OCI-LY1 (cell line): ENCODE results near the gene SLC26A8.

Source experiments
- H2AFZ ChIP-seq: fragments of 200-600 bp; sonication (generic), shearing (Covaris generic); 2 replicates; pipeline ENCODE4 v1.6.0; 2014; ENCODE audit warnings: antibody characterized with exemption, mild to moderate bottlenecking, low read length
- H3F3A ChIP-seq: fragments of 200-600 bp; sonication (generic), shearing (Covaris generic); 2 replicates; pipeline ENCODE4 v1.6.0; 2014; ENCODE audit warnings: mild to moderate bottlenecking, antibody characterized with exemption, low read length, moderate library complexity; ENCODE audit not compliant: insufficient read depth
- H3K27ac ChIP-seq: fragments of 200-600 bp; sonication (generic); 2 replicates; pipeline ENCODE4 v1.5.1; 2014; ENCODE audit warnings: low read length, mixed run types, mild to moderate bottlenecking, low read depth; ENCODE audit not compliant: poor library complexity, severe bottlenecking
- H3K27me3 ChIP-seq: fragments of 200-600 bp; sonication (generic); 2 replicates; pipeline ENCODE4 v1.6.0; 2014; ENCODE audit warnings: antibody characterized with exemption, mild to moderate bottlenecking, low read length, moderate library complexity; ENCODE audit not compliant: insufficient read depth
- H3K36me3 ChIP-seq: fragments of 200-600 bp; sonication (generic); 2 replicates; pipeline ENCODE4 v1.6.1; 2014; ENCODE audit warnings: mild to moderate bottlenecking, antibody characterized with exemption, low read length, moderate library complexity, mixed read lengths; ENCODE audit not compliant: insufficient read depth
- H3K4me1 ChIP-seq: fragments of 200-600 bp; sonication (generic); 2 replicates; pipeline ENCODE4 v1.5.1; 2014; ENCODE audit warnings: mild to moderate bottlenecking, low read length, moderate library complexity; ENCODE audit not compliant: insufficient read depth, severe bottlenecking
- H3K4me2 ChIP-seq: fragments of 200-600 bp; sonication (generic), shearing (Covaris generic); 2 replicates; pipeline ENCODE4 v1.6.1; 2014; ENCODE audit warnings: low read length
- H3K4me3 ChIP-seq: fragments of 200-600 bp; sonication (generic); 2 replicates; pipeline ENCODE4 v1.5.1; 2014; ENCODE audit warnings: low read length, low read depth, mild to moderate bottlenecking, mixed read lengths; ENCODE audit not compliant: poor library complexity, severe bottlenecking
- H3K79me2 ChIP-seq: fragments of 200-600 bp; shearing (Covaris generic); 2 replicates; pipeline ENCODE4 v1.6.1; 2016; ENCODE audit warnings: mixed run types, low read length, mixed read lengths; ENCODE audit not compliant: insufficient read depth
- H3K9ac ChIP-seq: fragments of 200-600 bp; sonication (generic), shearing (Covaris generic); 2 replicates; pipeline ENCODE4 v1.6.1; 2014; ENCODE audit warnings: mild to moderate bottlenecking, low read length, mixed read lengths
- H3K9me2 ChIP-seq: fragments of 200-600 bp; sonication (generic), shearing (Covaris generic); 2 replicates; pipeline ENCODE4 v1.6.1; 2014; ENCODE audit warnings: low read depth, mild to moderate bottlenecking, low read length, mixed read lengths
- H3K9me3 ChIP-seq: fragments of 200-600 bp; shearing (Covaris generic); 2 replicates; pipeline ENCODE4 v1.6.1; 2014; ENCODE audit warnings: low read length, mixed read lengths
- H4K20me1 ChIP-seq: fragments of 200-600 bp; sonication (generic), shearing (Covaris generic); 2 replicates; pipeline ENCODE4 v1.6.0; 2016; ENCODE audit warnings: mild to moderate bottlenecking, low read length; ENCODE audit not compliant: insufficient read depth
- EZH2 ChIP-seq: fragments of 200-600 bp; sonication (generic), shearing (Covaris generic); IDR thresholded peaks from 2 replicates; pipeline ENCODE4 v1.8.0; 2017; ENCODE audit warnings: borderline replicate concordance, mixed run types, mild to moderate bottlenecking, antibody characterized with exemption, low read length, moderate library complexity, mixed read lengths
- TF ChIP-seq, protein P1 (sequence below): fragments of 200-600 bp; sonication (generic), shearing (Covaris generic); IDR thresholded peaks from 2 replicates; pipeline ENCODE4 v1.5.1; 2017; ENCODE audit warnings: mild to moderate bottlenecking, antibody characterized with exemption, low read length, moderate library complexity, mixed read lengths

The SLC26A8 gene

DNA sequence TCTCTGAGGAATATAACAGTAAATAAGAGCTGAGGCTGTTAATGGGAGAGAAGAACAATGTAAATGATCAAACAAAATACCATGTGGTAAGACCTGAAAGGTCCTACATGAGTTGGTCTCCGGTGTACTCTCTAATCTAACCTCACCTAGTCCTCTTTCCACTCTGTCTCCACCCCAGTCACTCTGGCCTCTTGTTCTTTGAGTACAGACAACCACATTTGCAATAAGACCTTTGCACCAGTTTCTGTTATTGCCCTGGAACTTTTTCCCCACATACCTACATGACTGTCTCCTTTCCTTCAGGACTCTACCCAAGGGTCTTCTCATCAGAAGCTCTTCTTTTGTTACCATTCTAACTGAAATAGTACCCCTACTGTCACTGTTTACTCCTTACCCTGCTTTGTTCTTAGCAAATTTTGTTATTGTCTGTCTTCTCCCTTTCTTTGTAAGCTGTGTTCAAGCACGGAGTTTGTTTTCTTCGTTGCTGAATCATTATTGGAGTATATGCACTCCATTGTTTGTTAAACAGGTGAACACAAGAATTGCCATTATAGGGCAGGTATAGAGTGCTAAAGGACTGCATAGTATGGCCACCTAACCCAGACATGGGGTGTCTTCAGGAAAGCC is 40.4 kb upstream of the SLC26A8 start:
- Histone ChIP-seq H3K4me1 (no peaks in the 10 kb centered on the region), H3K9ac (no peak overlapping the region), H3K4me3 (no peak overlapping the region), H3K36me3 (peaks cover 32% of the 10 kb centered on the region), H3K4me2 (no peak overlapping the region), H4K20me1 (no peaks in the 10 kb centered on the region), H3K9me3 (no peaks in the 10 kb centered on the region), H3F3A (no peaks in the 10 kb centered on the region), H2AFZ (no peak overlapping the region), H3K9me2 (no peaks in the 10 kb centered on the region), H3K27me3 (no peaks in the 10 kb centered on the region), H3K27ac (no peak overlapping the region), H3K79me2 (peaks cover 12% of the 10 kb centered on the region; the same call in 1 of the 2 replicates)
- no peak for TF ChIP-seq EZH2
- TF ChIP-seq, protein P1, sequence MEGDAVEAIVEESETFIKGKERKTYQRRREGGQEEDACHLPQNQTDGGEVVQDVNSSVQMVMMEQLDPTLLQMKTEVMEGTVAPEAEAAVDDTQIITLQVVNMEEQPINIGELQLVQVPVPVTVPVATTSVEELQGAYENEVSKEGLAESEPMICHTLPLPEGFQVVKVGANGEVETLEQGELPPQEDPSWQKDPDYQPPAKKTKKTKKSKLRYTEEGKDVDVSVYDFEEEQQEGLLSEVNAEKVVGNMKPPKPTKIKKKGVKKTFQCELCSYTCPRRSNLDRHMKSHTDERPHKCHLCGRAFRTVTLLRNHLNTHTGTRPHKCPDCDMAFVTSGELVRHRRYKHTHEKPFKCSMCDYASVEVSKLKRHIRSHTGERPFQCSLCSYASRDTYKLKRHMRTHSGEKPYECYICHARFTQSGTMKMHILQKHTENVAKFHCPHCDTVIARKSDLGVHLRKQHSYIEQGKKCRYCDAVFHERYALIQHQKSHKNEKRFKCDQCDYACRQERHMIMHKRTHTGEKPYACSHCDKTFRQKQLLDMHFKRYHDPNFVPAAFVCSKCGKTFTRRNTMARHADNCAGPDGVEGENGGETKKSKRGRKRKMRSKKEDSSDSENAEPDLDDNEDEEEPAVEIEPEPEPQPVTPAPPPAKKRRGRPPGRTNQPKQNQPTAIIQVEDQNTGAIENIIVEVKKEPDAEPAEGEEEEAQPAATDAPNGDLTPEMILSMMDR = no peak

DNA sequence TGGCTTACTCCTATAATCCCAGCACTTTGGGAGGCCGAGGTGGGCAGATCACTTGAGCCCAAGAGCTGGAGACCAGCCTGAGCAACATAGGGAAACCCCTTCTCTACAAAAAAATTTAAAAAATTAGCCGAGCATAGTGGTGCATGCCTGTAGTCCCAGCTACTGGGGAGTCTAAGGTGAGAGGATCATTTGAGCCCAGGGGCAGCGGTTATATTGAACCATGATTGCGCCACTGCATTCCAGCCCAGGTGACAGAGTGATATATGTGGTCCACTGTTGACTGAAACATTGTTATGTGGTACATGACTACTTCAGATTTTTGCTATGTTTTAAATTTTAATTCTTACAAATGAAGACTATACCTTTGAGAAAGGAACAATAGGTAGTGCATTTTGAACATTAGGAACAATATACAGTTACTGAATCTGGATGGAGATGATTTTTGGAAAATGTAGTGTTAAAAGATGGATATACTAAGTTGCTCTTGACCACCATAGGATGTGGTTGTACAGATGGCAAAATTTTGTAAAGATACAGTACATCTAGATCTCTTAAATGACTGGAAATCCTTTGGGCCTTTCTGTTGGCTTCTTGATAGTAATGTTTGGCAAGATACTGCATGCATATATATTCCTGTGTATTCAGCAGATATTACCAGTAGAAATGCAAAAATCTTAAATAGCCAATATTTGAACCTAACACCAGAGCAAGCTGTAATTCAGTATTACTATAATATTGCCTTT is 39.0 kb upstream of the SLC26A8 start:
- TF ChIP-seq, protein P1 = no peak
- TF ChIP-seq EZH2 = no peak
- H3K9me2 ChIP-seq = no peaks in the 10 kb centered on the region
- H3K9ac ChIP-seq = no peak overlapping the region
- peaks cover 4% of the 10 kb centered on the region; the same call in 1 of the 2 replicates for H3K79me2 ChIP-seq
- H3F3A ChIP-seq = no peaks in the 10 kb centered on the region
- H3K4me3 ChIP-seq = no peak overlapping the region
- H4K20me1 ChIP-seq = no peaks in the 10 kb centered on the region
- H3K9me3 ChIP-seq = no peaks in the 10 kb centered on the region
- H3K4me1 ChIP-seq = no peaks in the 10 kb centered on the region
- peaks cover 40% of the 10 kb centered on the region for H3K36me3 ChIP-seq
- no peaks in the 10 kb centered on the region for H3K27me3 ChIP-seq
- no peak overlapping the region for H3K27ac ChIP-seq
- no peak overlapping the region for H2AFZ ChIP-seq
- H3K4me2 ChIP-seq = no peak overlapping the region

DNA sequence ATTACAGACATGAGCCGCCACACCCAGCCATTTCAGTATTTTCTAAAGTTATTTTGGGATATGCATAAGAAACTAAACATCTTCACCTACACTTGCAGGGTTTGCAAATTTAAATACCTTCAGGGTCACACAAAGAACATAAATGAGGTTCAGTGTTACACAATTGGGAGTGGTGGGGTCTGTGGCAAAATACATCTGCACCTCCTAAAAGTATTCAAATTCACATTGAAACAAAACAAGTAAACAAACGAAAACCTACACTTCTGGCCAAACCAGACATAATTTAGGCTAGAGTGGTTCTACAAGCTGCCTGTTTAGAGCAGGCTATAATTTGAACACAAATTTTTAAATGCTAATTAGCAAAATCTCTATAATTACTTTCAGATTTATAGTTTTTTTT is 37.8 kb upstream of the SLC26A8 start:
- Histone ChIP-seq H3F3A (no peaks in the 10 kb centered on the region), H3K27me3 (no peaks in the 10 kb centered on the region), H4K20me1 (no peaks in the 10 kb centered on the region), H3K9me3 (no peaks in the 10 kb centered on the region), H3K9ac (no peak overlapping the region), H2AFZ (no peak overlapping the region), H3K4me2 (no peak overlapping the region), H3K79me2 (0 out of 2 replicates have a peak, but pooled peaks cover 5% of the 10 kb centered on the region), H3K36me3 (peaks cover 46% of the 10 kb centered on the region), H3K4me3 (no peak overlapping the region), H3K4me1 (no peaks in the 10 kb centered on the region), H3K27ac (no peak overlapping the region), H3K9me2 (no peaks in the 10 kb centered on the region)
- no peak for TF ChIP-seq EZH2
- TF ChIP-seq, protein P1 = no peak
